Testis (tissue), 3 donors: ENCODE data around the gene GSK3A. TPM values are rescaled to one million over a fixed set of nuclear protein-coding genes. Genes with fewer than 3 reads are reported as not detected.

ENCODE experiments used
- DNase-seq: peaks from one replicate; pipeline ENCODE4 v3.0.0-alpha.2; 2019
- H3K27ac ChIP-seq, 2 donors: fragments of 200-600 bp; sonication (generic); one replicate each; pipeline ENCODE4 v1.5.1; 2019
- H3K27me3 ChIP-seq: fragments of 200-600 bp; sonication (generic); one replicate; pipeline ENCODE4 v1.5.1; 2019
- H3K36me3 ChIP-seq: fragments of 200-600 bp; sonication (generic); one replicate; pipeline ENCODE4 v1.5.1; 2017; ENCODE audit warnings: low read depth; ENCODE audit errors: missing control alignments
- H3K4me1 ChIP-seq: fragments of 200-600 bp; sonication (generic); one replicate; pipeline ENCODE4 v1.5.1; 2019
- H3K4me3 ChIP-seq, 2 donors: fragments of 200-600 bp; sonication (generic); one replicate each; pipeline ENCODE4 v1.5.1; 2017 to 2019
- H3K9me3 ChIP-seq: fragments of 200-600 bp; sonication (generic); one replicate; pipeline ENCODE4 v1.5.1; 2017
- POLR2A ChIP-seq: fragments of 450-650 bp; IDR thresholded peaks from one replicate; pipeline ENCODE4 v1.6.1; 2017; ENCODE audit warnings: antibody characterized with exemption, mild to moderate bottlenecking, moderate library complexity
- WGBS, 2 donors: methylation state at CpG; one replicate each; pipeline ENCODE4 v1.1.5; 2018; 5-methylcytosine and 5-hydroxymethylcytosine counted together
- intact Hi-C: fragments of 100-400 bp; cut with DNase I; formaldehyde crosslinking; loops from one replicate; pipeline ENCODE4 v1.15.1; 2023; ENCODE audit warnings: low total_unique reads
- polyA plus RNA-seq: library from polyadenylated mRNA; stranded (reverse); fragments of 350-450 nt; fragmentation: Illumina TruSeq; extraction: RNeasy Lipid Tissue Mini Kit (QIAGEN cat#74804); gene quantifications from one replicate; pipeline ENCODE4 v1.2.3, GENCODE V29; 2014; ENCODE audit warnings: low read depth, low replicate concordance; ENCODE audit not compliant: insufficient read depth
- total RNA-seq, 2 donors: library from RNA; depleted of rRNA; stranded (reverse); fragments of >200 nt; gene quantifications; one replicate each; pipeline ENCODE4 v1.2.3, GENCODE V29; 2016
- TF ChIP-seq, protein P1 (sequence below), 3 experiments: fragments of 450-650 bp in 2 of 3; fragments of 200-600 bp in 1 of 3; sonication (generic) in 1 of 3; IDR thresholded peaks; one replicate each; pipeline ENCODE4 v1.5.1; 2016 to 2019; ENCODE audit warnings: antibody characterized with exemption in 3 of 3, mild to moderate bottlenecking in 2 of 3, moderate library complexity in 1 of 3

GSK3A gene
- total and polyA plus RNA-seq, 3 donors from 2014 or later: 54.3 to 98.1 (median 64.3) TPM

DNA sequence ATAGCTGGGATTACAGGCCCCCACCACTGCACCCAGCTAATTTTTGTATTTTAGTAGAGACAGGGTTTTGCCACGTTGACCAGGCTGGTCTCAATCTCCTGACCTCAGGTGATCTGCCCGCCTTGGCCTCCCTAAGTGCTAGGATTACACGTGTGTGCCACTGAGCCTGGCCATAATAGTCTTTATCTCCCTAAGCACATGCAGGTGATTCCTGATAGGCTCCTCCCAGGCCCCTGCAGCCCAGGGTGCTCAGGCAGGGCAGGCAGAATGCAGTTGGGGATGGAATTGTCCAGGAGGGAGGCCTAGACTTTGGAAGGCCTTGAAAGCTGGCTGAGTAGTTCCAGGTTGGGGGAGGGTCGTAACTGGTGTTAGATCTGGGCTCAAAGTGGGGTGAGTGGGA, 13.8 kb downstream of the GSK3A start:
- TF ChIP-seq POLR2A: no peak
- TF ChIP-seq, protein P1, sequence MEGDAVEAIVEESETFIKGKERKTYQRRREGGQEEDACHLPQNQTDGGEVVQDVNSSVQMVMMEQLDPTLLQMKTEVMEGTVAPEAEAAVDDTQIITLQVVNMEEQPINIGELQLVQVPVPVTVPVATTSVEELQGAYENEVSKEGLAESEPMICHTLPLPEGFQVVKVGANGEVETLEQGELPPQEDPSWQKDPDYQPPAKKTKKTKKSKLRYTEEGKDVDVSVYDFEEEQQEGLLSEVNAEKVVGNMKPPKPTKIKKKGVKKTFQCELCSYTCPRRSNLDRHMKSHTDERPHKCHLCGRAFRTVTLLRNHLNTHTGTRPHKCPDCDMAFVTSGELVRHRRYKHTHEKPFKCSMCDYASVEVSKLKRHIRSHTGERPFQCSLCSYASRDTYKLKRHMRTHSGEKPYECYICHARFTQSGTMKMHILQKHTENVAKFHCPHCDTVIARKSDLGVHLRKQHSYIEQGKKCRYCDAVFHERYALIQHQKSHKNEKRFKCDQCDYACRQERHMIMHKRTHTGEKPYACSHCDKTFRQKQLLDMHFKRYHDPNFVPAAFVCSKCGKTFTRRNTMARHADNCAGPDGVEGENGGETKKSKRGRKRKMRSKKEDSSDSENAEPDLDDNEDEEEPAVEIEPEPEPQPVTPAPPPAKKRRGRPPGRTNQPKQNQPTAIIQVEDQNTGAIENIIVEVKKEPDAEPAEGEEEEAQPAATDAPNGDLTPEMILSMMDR (IDR thresholded peaks at IDR 0.05): no peak
- Histone ChIP-seq H3K27me3 (no peaks in the 10 kb centered on the region), H3K4me3 (no peak overlapping the region), H3K4me1 (peaks cover 1% of the 10 kb centered on the region), H3K9me3 (no peaks in the 10 kb centered on the region), H3K27ac (no peak overlapping the region), H3K36me3 (no peaks in the 10 kb centered on the region)
- WGBS, 2 donors: 74 to 78% methylated on average over 4 of the region's 4 CpGs
- intact Hi-C loops: no loop called here
- no peak for DNase-seq

DNA sequence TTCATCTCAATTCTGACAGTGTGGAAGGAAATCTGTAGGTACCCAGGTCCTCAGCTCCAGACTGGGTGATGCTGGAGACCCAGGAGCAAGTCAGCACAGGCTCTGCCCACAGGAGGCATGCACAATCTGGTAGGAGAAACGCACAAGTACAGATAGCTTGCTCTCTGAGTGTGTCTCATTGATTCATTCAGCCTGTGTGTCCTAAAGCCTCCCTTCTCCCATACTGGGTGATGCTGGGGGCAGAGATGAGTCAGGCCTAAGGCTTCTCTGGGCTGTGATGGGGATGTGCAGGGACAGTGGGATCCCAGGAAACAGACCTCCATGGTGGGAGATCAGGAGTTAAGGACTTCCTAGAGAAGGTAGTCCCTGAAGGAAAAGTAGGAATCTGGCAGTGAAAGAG, 15.5 kb downstream of the GSK3A start:
- intact Hi-C loops: no loop called here
- no peaks in the 10 kb centered on the region for H3K9me3 ChIP-seq
- DNase-seq: no peak
- H3K27ac ChIP-seq: no peak overlapping the region
- no peaks in the 10 kb centered on the region for H3K27me3 ChIP-seq
- no peak overlapping the region for H3K4me3 ChIP-seq
- no peaks in the 10 kb centered on the region for H3K36me3 ChIP-seq
- H3K4me1 ChIP-seq: no peaks in the 10 kb centered on the region
- no peak for TF ChIP-seq POLR2A
- TF ChIP-seq, protein P1 (IDR thresholded peaks at IDR 0.05): no peak
- WGBS, 2 donors: 88 to 100% methylated on average over 1 of the region's 1 CpG

DNA sequence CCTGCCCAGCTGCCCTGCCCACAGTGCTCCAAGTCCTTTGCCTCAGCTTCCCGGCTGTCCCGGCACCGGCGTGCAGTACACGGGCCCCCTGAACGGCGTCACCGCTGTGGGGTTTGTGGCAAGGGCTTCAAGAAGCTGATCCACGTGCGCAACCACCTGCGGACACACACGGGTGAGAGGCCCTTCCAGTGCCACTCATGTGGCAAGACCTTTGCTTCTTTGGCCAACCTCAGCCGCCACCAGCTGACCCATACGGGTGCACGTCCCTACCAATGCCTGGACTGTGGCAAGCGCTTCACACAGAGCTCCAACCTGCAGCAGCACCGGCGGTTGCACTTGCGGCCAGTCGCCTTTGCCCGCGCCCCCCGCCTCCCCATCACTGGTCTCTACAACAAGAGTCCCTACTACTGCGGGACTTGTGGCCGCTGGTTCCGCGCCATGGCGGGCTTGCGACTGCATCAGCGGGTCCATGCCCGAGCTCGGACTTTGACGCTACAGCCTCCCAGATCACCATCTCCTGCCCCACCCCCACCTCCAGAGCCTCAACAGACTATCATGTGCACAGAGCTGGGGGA, 16.6 kb downstream of the GSK3A start:
- no peak overlapping the region for H3K4me3 ChIP-seq
- WGBS, 2 donors: 95 to 99% methylated on average over 31 to 33 of the region's 33 CpGs
- no peaks in the 10 kb centered on the region for H3K36me3 ChIP-seq
- intact Hi-C loops: no loop called here
- no peaks in the 10 kb centered on the region for H3K9me3 ChIP-seq
- no peaks in the 10 kb centered on the region for H3K27me3 ChIP-seq
- TF ChIP-seq, protein P1 (IDR thresholded peaks at IDR 0.05): no peak
- no peak for TF ChIP-seq POLR2A
- no peak for DNase-seq
- H3K4me1 ChIP-seq: peaks cover 7% of the 10 kb centered on the region
- no peak overlapping the region for H3K27ac ChIP-seq

DNA sequence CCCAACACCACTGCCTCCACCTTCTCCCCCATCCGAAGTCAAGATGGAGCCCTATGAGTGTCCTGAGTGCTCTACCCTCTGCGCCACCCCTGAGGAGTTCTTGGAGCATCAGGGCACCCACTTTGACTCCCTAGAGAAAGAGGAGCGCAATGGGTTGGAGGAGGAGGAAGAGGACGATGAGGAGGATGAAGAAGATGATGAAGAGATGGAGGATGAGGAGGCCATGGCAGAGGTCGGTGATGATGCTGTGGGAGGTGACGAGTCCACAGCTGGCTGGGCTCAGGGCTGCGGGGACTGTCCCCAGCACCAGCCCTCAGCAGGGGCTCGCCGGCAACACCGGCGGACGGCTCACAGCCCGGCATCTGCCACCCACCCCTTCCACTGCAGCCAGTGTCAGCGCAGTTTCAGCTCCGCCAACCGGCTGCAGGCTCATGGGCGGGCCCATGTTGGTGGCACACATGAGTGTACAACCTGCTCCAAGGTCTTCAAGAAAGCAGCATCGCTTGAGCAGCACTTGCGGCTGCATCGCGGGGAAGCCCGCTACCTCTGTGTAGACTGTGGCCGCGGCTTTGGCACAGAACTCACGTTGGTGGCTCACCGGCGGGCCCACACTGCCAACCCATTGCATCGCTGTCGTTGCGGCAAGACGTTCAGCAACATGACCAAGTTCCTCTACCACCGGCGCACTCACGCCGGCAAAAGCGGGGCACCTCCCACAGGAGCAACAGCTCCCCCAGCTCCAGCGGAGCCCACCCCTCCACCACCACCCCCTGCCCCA, 17.3 kb downstream of the GSK3A start:
- Histone ChIP-seq H3K4me3 (no peak overlapping the region), H3K9me3 (no peaks in the 10 kb centered on the region), H3K27me3 (no peaks in the 10 kb centered on the region), H3K4me1 (peaks cover 10% of the 10 kb centered on the region), H3K27ac (no peak overlapping the region), H3K36me3 (no peaks in the 10 kb centered on the region)
- no peak for TF ChIP-seq POLR2A
- TF ChIP-seq, protein P1 (IDR thresholded peaks at IDR 0.05): no peak
- intact Hi-C loops: no loop called here
- WGBS, 2 donors: 94 to 96% methylated on average over 27 to 37 of the region's 37 CpGs
- no peak for DNase-seq

DNA sequence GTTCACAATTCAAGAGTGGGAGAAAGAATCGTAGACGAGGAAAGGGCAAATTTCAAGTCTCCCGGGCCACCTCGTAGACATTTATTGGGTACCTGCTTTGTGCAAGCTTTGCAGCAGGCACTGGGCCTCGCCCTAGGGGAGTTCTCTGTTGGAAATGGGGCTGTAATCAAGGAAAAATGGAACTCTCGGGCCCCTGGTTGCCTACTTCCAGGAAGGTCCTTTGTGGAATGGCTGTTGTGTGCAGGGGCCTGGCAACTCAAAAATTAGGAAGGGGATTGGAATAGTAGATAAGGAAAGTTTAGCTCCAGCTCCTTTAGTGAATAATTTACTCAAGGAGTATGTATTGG, 21.7 kb downstream of the GSK3A start:
- 1% methylated on average over 6 of the region's 6 CpGs for WGBS, 2 donors
- Histone ChIP-seq H3K36me3 (no peaks in the 10 kb centered on the region), H3K4me3 (peak overlapping the region; percentile 71 to 81), H3K27me3 (no peaks in the 10 kb centered on the region), H3K9me3 (no peaks in the 10 kb centered on the region), H3K4me1 (peaks cover 30% of the 10 kb centered on the region), H3K27ac (peak overlapping the region; percentile 24 to 68)
- no peak for TF ChIP-seq POLR2A
- TF ChIP-seq, protein P1 (IDR thresholded peaks at IDR 0.05): no peak
- intact Hi-C loops: no loop called here
- DNase-seq: no peak
